ENCODE measurements around the gene ACAD8.

Gene ACAD8

DNA sequence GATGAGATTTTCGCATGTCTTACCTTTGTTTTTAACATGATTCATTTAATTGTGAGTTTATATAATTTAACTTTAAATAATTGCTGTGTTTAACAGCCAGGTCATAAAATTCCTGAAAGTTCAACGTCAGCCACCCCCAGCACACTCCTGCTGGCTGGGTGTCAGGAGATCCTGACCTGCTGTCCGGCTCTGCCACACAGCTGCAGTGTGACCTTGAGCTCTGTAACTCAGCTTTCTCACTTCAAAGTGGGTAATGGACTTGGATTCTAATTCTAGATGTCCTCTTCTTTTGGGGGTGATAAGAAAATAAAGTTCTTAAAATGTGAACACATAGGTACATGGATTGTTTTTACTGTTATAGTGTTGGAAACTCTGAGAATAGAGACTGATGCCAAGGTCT is 18.0 kb upstream of the ACAD8 start:
- Histone ChIP-seq H3K27me3 (replicated peaks) (no peaks in the 10 kb centered on the region), H3K27ac (no peak overlapping the region), H3K36me3 (replicated peaks) (peaks cover 9% of the 10 kb centered on the region), H3K4me3 (ENCODE audit: low read depth, low read length) (no peak overlapping the region)
- no peak for DNase-seq
- TF ChIP-seq CTCF (IDR thresholded peaks at IDR 0.05; ENCODE audit: low read depth, low read length, missing control alignments) = no peak
- in situ Hi-C loops (cut with HindIII; ENCODE audit: low pct_ligation_motif_present, low sequenced_read_pairs) = no loop called here

GRCh38 chr11:134236834-134237556 is 16.4 kb upstream of the ACAD8 start:
- in situ Hi-C loops (cut with HindIII; ENCODE audit: low pct_ligation_motif_present, low sequenced_read_pairs) = no loop called here
- peak; percentile 32 for DNase-seq
- Histone ChIP-seq H3K27ac (no peak overlapping the region), H3K27me3 (replicated peaks) (no peaks in the 10 kb centered on the region), H3K36me3 (replicated peaks) (peaks cover 17% of the 10 kb centered on the region), H3K4me3 (ENCODE audit: low read depth, low read length) (no peak overlapping the region)
- no peak for TF ChIP-seq CTCF (IDR thresholded peaks at IDR 0.05; ENCODE audit: low read depth, low read length, missing control alignments)

DNA sequence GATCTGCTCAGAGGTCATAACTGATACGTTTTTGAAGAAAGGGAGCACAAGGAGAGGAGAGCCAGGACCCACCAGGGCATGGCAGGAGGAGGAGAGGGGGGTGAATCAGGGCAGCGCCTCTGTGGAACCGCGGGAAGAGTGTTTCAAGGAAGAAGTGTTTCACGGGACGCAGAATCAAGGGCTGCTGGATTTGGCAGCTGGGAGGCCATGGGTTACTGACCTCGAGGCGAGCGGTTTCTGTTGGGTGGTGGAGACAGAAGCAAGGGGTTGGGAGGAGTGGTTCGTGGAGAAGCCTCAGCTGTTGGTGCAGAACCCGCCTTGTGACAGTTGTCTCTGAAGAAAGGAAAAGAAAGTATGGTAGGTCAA is 15.8 kb upstream of the ACAD8 start:
- in situ Hi-C loops (cut with HindIII; ENCODE audit: low pct_ligation_motif_present, low sequenced_read_pairs) = no loop called here

DNA sequence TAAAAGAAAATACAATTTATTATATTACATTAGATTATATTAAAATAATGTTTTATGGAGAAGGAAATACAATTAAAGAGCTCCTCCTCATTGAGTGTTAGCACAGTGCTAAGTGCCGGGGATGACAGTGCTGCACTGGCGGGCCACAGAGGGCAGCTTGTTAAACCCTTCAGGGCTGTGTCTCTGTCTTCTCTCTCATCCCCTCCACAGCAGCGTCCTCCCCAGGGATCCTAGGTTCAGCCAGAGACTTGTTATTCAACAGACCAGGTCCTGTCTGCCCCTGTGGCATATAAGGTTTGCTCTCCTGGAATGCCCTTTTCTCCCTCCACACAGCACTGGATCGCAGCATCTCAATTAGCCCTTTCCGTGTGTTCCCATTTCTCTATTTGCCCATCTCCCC is 14.4 kb upstream of the ACAD8 start:
- no peak for DNase-seq
- no peak for TF ChIP-seq CTCF (IDR thresholded peaks at IDR 0.05; ENCODE audit: low read depth, low read length, missing control alignments)
- H3K4me3 ChIP-seq (ENCODE audit: low read depth, low read length) = no peak overlapping the region
- peaks cover 25% of the 10 kb centered on the region for H3K36me3 ChIP-seq (replicated peaks)
- no peaks in the 10 kb centered on the region for H3K27me3 ChIP-seq (replicated peaks)
- no peak overlapping the region for H3K27ac ChIP-seq
- in situ Hi-C loops (cut with HindIII; ENCODE audit: low pct_ligation_motif_present, low sequenced_read_pairs) = no loop called here

More for the DNA sequence above, 15.8 kb upstream of the ACAD8 start:
- Histone ChIP-seq H3K27me3 (replicated peaks) (no peaks in the 10 kb centered on the region), H3K4me3 (ENCODE audit: low read depth, low read length) (no peak overlapping the region), H3K27ac (no peak overlapping the region), H3K36me3 (replicated peaks) (peaks cover 17% of the 10 kb centered on the region)
- TF ChIP-seq CTCF (IDR thresholded peaks at IDR 0.05; ENCODE audit: low read depth, low read length, missing control alignments) = no peak
- no peak for DNase-seq

DNA sequence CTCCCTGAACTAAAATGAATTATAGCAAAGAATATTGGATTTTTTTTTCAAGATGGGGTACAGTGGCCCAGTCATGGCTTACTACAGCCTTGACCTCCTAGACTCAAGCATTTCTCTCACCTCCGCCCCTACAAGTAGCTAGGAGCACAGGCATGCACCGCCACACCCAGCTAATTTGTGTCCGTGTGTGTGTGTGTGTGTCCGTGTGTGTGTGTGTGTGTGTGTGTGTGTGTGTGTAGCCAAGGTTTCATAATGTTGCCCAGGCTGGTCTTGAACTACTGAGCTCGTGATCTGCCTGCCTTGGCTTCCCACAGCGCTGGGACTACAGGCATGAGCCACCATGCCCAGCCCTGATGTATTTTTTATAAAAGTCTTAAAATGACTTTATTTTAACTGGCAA is 12.8 kb upstream of the ACAD8 start:
- no peaks in the 10 kb centered on the region for H3K27me3 ChIP-seq (replicated peaks)
- no peak for TF ChIP-seq CTCF (IDR thresholded peaks at IDR 0.05; ENCODE audit: low read depth, low read length, missing control alignments)
- DNase-seq = no peak
- peaks cover 38% of the 10 kb centered on the region for H3K36me3 ChIP-seq (replicated peaks)
- H3K27ac ChIP-seq = no peak overlapping the region
- H3K4me3 ChIP-seq (ENCODE audit: low read depth, low read length) = no peak overlapping the region
- in situ Hi-C loops (cut with HindIII; ENCODE audit: low pct_ligation_motif_present, low sequenced_read_pairs) = no loop called here

GRCh38 chr11:134242376-134242775 is 11.0 kb upstream of the ACAD8 start:
- DNase-seq = no peak
- no peak for TF ChIP-seq CTCF (IDR thresholded peaks at IDR 0.05; ENCODE audit: low read depth, low read length, missing control alignments)
- Histone ChIP-seq H3K27me3 (replicated peaks) (no peaks in the 10 kb centered on the region), H3K36me3 (replicated peaks) (peaks cover 42% of the 10 kb centered on the region), H3K4me3 (ENCODE audit: low read depth, low read length) (no peak overlapping the region), H3K27ac (no peak overlapping the region)
- in situ Hi-C loops (cut with HindIII; ENCODE audit: low pct_ligation_motif_present, low sequenced_read_pairs) = no loop called here

Data from brain microvascular endothelial cell (primary cell).